Neural progenitor cell (in vitro differentiated cells): ENCODE results near the gene NRP1. TPM values are rescaled to one million over a fixed set of nuclear protein-coding genes. Genes with fewer than 3 reads are reported as not detected.

Experiments used
- DNase-seq: peaks from one replicate; pipeline ENCODE4 v3.0.0-alpha.2; 2016; ENCODE audit warnings: low spot score
- H2AFZ ChIP-seq: fragments of 200-600 bp; sonication (generic); replicated peaks from 2 replicates; pipeline ENCODE4 v1.6.1; 2016; ENCODE audit warnings: antibody characterized with exemption
- H3F3A ChIP-seq: fragments of 200-600 bp; sonication (generic); 2 replicates; pipeline ENCODE4 v1.6.1; 2016; ENCODE audit warnings: antibody characterized with exemption, low read depth
- H3K27ac ChIP-seq: fragments of 200-600 bp; sonication (generic); 2 replicates; pipeline ENCODE4 v1.5.1; 2016; ENCODE audit warnings: mild to moderate bottlenecking
- H3K27me3 ChIP-seq: fragments of 200-600 bp; sonication (generic); 2 replicates; pipeline ENCODE4 v1.6.1; 2016; ENCODE audit warnings: mild to moderate bottlenecking, moderate library complexity
- H3K36me3 ChIP-seq: fragments of 200-600 bp; sonication (generic); 2 replicates; pipeline ENCODE4 v1.5.1; 2016
- H3K4me1 ChIP-seq: fragments of 200-600 bp; sonication (generic); 2 replicates; pipeline ENCODE4 v1.6.1; 2016; ENCODE audit warnings: mixed run types
- H3K4me2 ChIP-seq: fragments of 200-600 bp; sonication (generic); 2 replicates; pipeline ENCODE4 v1.6.1; 2016
- H3K4me3 ChIP-seq: fragments of 200-600 bp; sonication (generic); 2 replicates; pipeline ENCODE4 v1.5.1; 2016
- H3K79me2 ChIP-seq: fragments of 200-600 bp; sonication (generic); 2 replicates; pipeline ENCODE4 v1.6.1; 2016; ENCODE audit warnings: low read depth
- H3K9ac ChIP-seq: fragments of 200-600 bp; sonication (generic); 2 replicates; pipeline ENCODE4 v1.6.1; 2016
- H3K9me3 ChIP-seq: fragments of 200-600 bp; sonication (generic); 2 replicates; pipeline ENCODE4 v1.5.1; 2016; ENCODE audit warnings: low read depth
- H4K20me1 ChIP-seq: fragments of 200-600 bp; sonication (generic); 2 replicates; pipeline ENCODE4 v1.6.1; 2016; ENCODE audit warnings: low read depth
- H3K27ac Mint-ChIP-seq: 3 replicates; pipeline ENCODE4 v1.8.0; 2021; ENCODE audit warnings: mixed read lengths
- H3K27me3 Mint-ChIP-seq: 2 replicates; pipeline ENCODE4 v1.8.0; 2022; ENCODE audit warnings: low read depth, mild to moderate bottlenecking, inconsistent platforms, moderate library complexity, mixed read lengths; ENCODE audit not compliant: insufficient read depth
- H3K36me3 Mint-ChIP-seq: 3 replicates; pipeline ENCODE4 v1.8.0; 2021; ENCODE audit warnings: mixed read lengths
- H3K4me1 Mint-ChIP-seq: 3 replicates; pipeline ENCODE4 v1.8.0; 2021; ENCODE audit warnings: mixed read lengths
- H3K4me3 Mint-ChIP-seq: 3 replicates; pipeline ENCODE4 v1.8.0; 2021; ENCODE audit warnings: mild to moderate bottlenecking, moderate library complexity, mixed read lengths
- H3K9me3 Mint-ChIP-seq: 3 replicates; pipeline ENCODE4 v1.8.0; 2020; ENCODE audit warnings: mixed read lengths
- EZH2 ChIP-seq: fragments of 200-600 bp; sonication (generic); IDR thresholded peaks from 2 replicates; pipeline ENCODE4 v1.6.1; 2017; ENCODE audit warnings: antibody characterized with exemption, mild to moderate bottlenecking, moderate library complexity
- EZH2phosphoT487 ChIP-seq: fragments of 200-600 bp; sonication (generic); IDR thresholded peaks from 2 replicates; pipeline ENCODE4 v1.6.1; 2017; ENCODE audit warnings: antibody characterized with exemption
- total RNA-seq: library from RNA; depleted of rRNA; stranded (reverse); fragments of >200 nt; gene quantifications from 2 replicates; pipeline ENCODE4 v1.2.3, GENCODE V29; 2015; ENCODE audit warnings: low replicate concordance
- TF ChIP-seq, protein P1 (sequence below): fragments of 200-600 bp; sonication (generic); IDR thresholded peaks from 2 replicates; pipeline ENCODE4 v1.5.1; 2017; ENCODE audit warnings: antibody characterized with exemption, mild to moderate bottlenecking

Gene NRP1
- total RNA-seq, 1 donor from 2014 or later, result 1.9 TPM

DNA sequence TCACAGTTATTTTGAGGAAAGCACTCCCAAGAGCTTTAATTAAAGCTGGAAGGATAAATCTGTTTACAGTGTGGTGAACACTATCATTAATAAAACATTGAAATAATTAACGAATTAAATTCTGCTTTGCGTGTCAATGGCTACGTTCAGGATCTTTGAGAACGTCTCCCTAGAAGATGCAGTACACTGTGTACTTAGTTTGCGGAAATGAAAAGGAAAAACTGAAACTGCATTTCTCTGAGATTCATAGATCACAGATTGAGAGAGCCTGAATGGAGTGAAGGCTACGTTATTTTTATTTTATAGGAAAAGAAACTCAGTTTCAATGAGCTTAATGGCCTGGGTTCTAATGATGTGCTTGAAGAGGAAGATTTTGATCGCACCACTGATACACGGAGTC is 85.3 kb downstream of the NRP1 start:
- no peaks in the 10 kb centered on the region for H3K9me3 Mint-ChIP-seq
- peaks cover 40% of the 10 kb centered on the region for H3K36me3 Mint-ChIP-seq
- Histone ChIP-seq H3K79me2 (no peaks in the 10 kb centered on the region), H3K4me3 (no peak overlapping the region), H3K4me1 (no peaks in the 10 kb centered on the region), H2AFZ (no peak overlapping the region), H3K36me3 (no peaks in the 10 kb centered on the region), H3K9me3 (no peaks in the 10 kb centered on the region), H3K4me2 (no peak overlapping the region), H4K20me1 (no peaks in the 10 kb centered on the region), H3F3A (no peaks in the 10 kb centered on the region), H3K9ac (no peak overlapping the region), H3K27me3 (no peaks in the 10 kb centered on the region), H3K27ac (no peak overlapping the region)
- TF ChIP-seq, protein P1, sequence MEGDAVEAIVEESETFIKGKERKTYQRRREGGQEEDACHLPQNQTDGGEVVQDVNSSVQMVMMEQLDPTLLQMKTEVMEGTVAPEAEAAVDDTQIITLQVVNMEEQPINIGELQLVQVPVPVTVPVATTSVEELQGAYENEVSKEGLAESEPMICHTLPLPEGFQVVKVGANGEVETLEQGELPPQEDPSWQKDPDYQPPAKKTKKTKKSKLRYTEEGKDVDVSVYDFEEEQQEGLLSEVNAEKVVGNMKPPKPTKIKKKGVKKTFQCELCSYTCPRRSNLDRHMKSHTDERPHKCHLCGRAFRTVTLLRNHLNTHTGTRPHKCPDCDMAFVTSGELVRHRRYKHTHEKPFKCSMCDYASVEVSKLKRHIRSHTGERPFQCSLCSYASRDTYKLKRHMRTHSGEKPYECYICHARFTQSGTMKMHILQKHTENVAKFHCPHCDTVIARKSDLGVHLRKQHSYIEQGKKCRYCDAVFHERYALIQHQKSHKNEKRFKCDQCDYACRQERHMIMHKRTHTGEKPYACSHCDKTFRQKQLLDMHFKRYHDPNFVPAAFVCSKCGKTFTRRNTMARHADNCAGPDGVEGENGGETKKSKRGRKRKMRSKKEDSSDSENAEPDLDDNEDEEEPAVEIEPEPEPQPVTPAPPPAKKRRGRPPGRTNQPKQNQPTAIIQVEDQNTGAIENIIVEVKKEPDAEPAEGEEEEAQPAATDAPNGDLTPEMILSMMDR, result no peak
- TF ChIP-seq EZH2, result no peak
- no peak for TF ChIP-seq EZH2phosphoT487
- peaks cover 2% of the 10 kb centered on the region for H3K27me3 Mint-ChIP-seq
- no peak for DNase-seq
- H3K4me3 Mint-ChIP-seq, result no peak overlapping the region
- H3K27ac Mint-ChIP-seq, result no peak overlapping the region
- H3K4me1 Mint-ChIP-seq, result no peaks in the 10 kb centered on the region

- H3K36me3 Mint-ChIP-seq, result peaks cover 36% of the 10 kb centered on the region
- H3K4me3 ChIP-seq, result no peak overlapping the region
- H3F3A ChIP-seq, result no peaks in the 10 kb centered on the region
- H3K36me3 ChIP-seq, result no peaks in the 10 kb centered on the region
- no peak overlapping the region for H3K27ac ChIP-seq
- H3K27me3 ChIP-seq, result no peaks in the 10 kb centered on the region
- H3K4me2 ChIP-seq, result no peak overlapping the region
- no peak for DNase-seq
- no peaks in the 10 kb centered on the region for H3K4me1 Mint-ChIP-seq
- no peak for TF ChIP-seq EZH2phosphoT487
- TF ChIP-seq, protein P1, result no peak
- no peak for TF ChIP-seq EZH2
- H3K79me2 ChIP-seq, result no peaks in the 10 kb centered on the region
- no peaks in the 10 kb centered on the region for H3K9me3 ChIP-seq
- peaks cover 2% of the 10 kb centered on the region for H3K27me3 Mint-ChIP-seq
- H3K4me3 Mint-ChIP-seq, result no peak overlapping the region
- no peak overlapping the region for H3K9ac ChIP-seq
- H4K20me1 ChIP-seq, result no peaks in the 10 kb centered on the region
- no peak overlapping the region for H2AFZ ChIP-seq
- H3K27ac Mint-ChIP-seq, result no peak overlapping the region
- no peaks in the 10 kb centered on the region for H3K9me3 Mint-ChIP-seq
- no peaks in the 10 kb centered on the region for H3K4me1 ChIP-seq
Observed at GRCh38 chr10:33248638-33249037, 85.8 kb downstream of the NRP1 start.

DNA sequence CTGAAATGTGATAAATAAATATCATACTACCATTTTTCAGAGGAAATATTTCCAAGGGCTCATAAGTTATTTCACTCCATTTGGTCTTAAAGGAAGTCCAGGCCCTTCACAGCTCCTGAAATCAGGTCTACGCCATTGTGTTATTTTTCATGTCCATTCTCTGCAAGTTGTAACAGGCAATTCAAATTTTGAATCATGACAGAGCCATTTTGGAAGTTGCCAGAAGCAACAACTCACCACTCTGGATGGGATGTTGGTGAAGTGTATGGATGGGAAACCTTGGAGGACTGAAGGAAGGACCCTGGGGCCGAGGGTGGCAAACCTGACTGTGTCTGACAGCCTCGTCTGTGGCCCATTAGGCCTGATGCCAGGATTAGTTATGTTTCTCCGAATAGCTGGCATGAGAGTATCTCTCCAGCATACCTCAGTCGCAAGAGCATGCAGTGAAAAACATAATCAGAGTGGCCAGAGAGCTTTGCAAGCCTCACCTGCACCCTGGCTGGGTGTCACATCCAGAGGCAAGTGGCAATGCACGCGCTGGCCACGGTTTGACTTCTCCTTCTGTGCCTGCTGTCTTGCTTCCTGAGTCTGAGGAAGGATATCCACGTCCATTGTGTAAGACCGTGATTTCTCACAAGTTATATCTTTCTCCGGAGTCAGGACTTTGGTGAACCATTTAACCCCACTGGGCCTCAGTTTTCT is 87.1 kb downstream of the NRP1 start:
- Mint-ChIP-seq H3K27ac (no peak overlapping the region), H3K9me3 (no peaks in the 10 kb centered on the region), H3K36me3 (peaks cover 23% of the 10 kb centered on the region), H3K27me3 (peaks cover 2% of the 10 kb centered on the region), H3K4me1 (peaks cover 3% of the 10 kb centered on the region), H3K4me3 (no peak overlapping the region)
- H3K27ac ChIP-seq, result no peak overlapping the region
- H4K20me1 ChIP-seq, result no peaks in the 10 kb centered on the region
- no peaks in the 10 kb centered on the region for H3F3A ChIP-seq
- no peaks in the 10 kb centered on the region for H3K36me3 ChIP-seq
- no peak for DNase-seq
- H2AFZ ChIP-seq, result no peak overlapping the region
- H3K4me1 ChIP-seq, result peaks cover 9% of the 10 kb centered on the region
- H3K9me3 ChIP-seq, result no peaks in the 10 kb centered on the region
- no peak overlapping the region for H3K9ac ChIP-seq
- no peaks in the 10 kb centered on the region for H3K79me2 ChIP-seq
- no peaks in the 10 kb centered on the region for H3K27me3 ChIP-seq
- H3K4me3 ChIP-seq, result no peak overlapping the region
- no peak overlapping the region for H3K4me2 ChIP-seq
- TF ChIP-seq EZH2phosphoT487 (no peak), EZH2 (no peak)
- TF ChIP-seq, protein P1, result no peak
